HG03025 (cell line): ENCODE data around the gene ALB.

ENCODE experiments used
- ATAC-seq: cut with Tn5 transposase; IDR thresholded peaks from one replicate; pipeline ENCODE4 v1.9.1; 2021; ENCODE audit warnings: mild to moderate bottlenecking, moderate library complexity; ENCODE audit not compliant: unreplicated experiment, low FRiP score

The ALB gene

GRCh38 chr4:73448448-73449203 lies 44.5 kb downstream of the ALB start:
- ATAC-seq = no peak

- ATAC-seq = no peak
Observed at GRCh38 chr4:73450398-73451004, 46.4 kb downstream of the ALB start.

DNA sequence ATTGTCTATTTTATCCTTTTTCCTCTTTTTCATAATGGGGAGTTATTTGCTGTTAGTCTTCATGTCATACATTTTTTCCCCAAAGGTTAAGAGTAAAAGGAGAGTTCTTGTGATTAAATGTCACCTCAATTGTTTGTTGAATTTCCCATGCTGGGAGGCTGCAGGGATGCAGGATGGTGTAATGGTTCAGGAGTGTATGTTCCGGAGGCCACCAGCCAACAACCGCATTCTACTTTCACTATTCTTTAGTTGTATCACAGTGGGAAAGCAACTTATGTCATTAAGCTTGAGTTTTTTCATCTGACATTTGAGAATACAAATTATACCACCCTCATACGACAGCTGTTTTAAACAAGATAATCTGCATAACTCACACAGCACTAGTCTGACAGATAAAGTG lies 47.3 kb downstream of the ALB start:
- no peak for ATAC-seq

GRCh38 chr4:73451981-73452747 lies 48.1 kb downstream of the ALB start:
- ATAC-seq = no peak

DNA sequence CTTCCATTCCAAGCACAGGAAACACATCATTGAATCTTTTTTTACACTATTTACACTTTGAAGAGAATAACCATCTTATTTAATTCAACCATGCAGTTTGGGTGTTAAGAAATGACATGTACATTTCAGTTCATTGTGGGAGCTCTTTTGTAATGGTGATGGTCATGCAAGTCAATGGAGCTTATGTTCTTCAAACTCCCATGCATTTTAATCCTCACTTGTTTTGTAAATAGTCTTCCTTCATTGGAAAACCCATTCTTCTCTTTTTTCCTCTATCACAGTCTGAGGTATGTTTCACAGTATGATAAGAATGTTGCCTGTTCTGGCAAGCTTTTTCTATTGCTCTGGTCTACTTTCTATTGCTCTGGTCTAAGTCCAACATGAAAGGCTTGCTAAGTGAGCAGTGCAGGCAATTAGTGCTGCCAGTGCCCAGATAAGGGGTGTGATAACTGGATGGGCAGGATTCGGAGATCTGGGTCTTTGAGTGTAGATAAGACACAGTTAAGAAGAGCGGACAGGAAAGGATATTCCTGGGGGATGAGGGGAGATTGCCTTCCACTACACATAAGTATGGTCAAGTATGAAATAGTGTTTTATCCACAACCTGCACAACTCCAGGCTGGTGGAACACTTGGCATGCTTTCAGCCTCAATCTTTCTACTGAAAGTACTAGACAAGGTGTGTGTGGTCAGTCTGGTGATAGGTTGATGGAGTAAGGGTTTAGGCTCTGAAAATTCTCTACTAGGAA lies 49.0 kb downstream of the ALB start:
- ATAC-seq = no peak

DNA sequence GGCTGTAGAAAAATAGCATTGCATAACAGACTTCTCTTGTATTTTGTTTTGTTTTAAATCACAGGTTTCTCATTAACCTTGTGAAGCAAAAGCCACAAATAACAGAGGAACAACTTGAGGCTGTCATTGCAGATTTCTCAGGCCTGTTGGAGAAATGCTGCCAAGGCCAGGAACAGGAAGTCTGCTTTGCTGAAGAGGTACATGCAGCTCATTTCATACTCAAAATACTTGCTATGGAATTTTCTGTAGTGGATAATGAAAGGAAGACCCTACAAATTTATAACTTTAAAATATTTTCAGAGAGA lies 49.6 kb downstream of the ALB start:
- no peak for ATAC-seq

GRCh38 chr4:73454920-73455319 lies 50.8 kb downstream of the ALB start:
- no peak for ATAC-seq

DNA sequence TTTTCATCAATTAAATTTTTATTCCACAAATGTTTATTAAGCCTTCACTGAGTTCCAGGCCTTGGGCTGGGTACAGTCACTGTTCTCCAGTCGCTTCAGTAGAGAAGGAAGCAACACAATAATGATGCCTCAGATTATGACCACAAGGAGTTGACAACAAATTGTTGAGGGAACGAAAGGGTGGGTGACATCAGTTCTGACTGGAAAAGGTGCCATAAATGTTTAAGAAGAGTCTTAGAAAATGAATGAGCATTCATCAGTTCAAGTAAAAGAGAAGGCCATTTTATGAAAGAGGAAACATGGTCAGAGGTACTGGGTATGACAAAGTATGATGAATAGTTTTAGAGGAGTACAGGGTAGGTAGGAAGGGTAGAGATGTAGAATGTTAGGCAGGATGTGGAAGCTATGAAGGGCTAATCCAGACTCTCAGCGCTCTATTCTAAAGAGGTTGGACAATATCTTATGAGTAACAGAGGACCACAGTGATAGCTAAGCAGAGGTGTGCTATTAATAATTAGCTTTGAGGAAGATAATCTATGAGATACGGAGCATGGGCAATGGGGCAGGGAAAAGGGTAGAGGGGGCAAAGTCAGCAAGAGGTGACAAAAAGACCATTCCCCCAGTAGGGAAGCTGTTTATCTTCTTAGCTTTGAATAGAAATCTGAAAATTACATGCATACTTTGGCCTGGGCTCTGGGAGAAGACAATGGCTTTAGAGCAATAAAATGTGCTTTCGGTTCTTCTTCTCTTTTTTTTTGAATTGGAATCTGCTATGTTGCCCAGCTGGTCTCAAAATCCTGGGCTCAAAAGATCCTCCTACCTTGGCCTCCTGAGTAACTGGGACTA lies 52.3 kb downstream of the ALB start:
- no peak for ATAC-seq

DNA sequence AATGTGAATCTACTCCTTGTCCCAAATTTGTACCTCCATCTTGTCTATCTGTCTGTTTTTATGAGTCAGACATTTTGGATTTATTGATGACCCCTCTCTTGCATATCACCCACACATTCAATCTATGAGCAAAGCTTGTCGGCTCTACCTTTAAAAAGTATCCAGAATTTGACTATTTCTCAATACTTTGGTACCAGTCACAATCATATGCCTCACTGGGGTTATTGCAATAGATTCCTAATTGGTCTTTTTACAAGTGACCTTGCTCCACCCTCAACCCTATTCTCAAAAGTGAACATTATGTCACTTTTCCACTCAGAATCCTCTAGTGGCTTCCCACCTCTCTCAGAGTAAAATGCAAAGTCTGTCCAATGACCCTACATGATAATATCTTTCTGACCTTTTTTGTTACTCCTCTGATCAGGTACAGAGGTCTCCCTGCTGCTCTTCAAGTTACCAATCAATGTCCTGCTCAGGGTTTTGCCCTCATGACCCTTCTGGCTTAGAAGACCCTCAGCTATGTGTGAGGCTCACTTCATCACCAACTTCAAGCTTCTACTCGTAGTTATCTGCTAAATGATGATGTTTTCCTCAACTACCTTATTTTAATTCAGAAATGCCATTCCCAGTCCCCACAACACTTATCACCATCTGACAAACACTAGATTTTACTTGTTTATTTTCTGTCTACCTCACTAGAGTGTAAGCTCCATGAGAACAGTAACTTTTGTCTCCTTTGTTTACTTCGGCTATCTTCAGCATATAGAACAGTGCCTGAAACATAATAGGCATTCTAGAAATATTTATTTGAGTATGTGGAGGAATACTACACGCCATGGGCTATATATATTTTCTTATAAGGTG lies 54.3 kb downstream of the ALB start:
- ATAC-seq = no peak

GRCh38 chr4:73459048-73459421 lies 54.9 kb downstream of the ALB start:
- no peak for ATAC-seq

GRCh38 chr4:73460913-73461522 lies 56.9 kb downstream of the ALB start:
- no peak for ATAC-seq

GRCh38 chr4:73468170-73468569 lies 64.1 kb downstream of the ALB start:
- no peak for ATAC-seq

DNA sequence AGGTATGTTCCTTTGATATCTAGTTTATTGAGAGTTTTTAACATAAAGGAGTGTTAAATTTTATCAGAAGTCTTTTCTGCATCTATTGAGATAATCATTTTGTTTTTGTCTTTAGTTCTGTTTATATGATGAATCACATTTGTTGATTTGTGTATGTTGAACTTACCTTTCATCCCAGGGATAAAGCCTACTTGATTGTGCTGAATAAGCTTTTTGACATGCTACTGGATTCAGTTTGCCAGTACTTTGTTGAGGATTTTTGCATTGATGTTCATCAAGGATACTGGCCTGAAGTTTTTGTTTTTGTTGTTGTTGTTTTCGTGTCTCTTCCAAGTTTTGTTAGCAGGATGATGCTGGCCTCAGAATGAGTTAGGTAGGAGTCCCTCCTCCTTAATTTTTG lies 66.6 kb downstream of the ALB start:
- ATAC-seq = no peak
